NT2/D1 (cell line): Measurements from ENCODE around the gene GHITM.

Source experiments
- DNase-seq: peaks from one replicate; pipeline ENCODE4 v3.0.0-alpha.2; 2011; ENCODE audit warnings: low read depth, low spot score
- H3K27me3 ChIP-seq: 2 replicates; pipeline ENCODE4 v1.6.0; 2011; ENCODE audit warnings: mild to moderate bottlenecking; ENCODE audit not compliant: insufficient read length, insufficient read depth
- H3K36me3 ChIP-seq: 2 replicates; pipeline ENCODE4 v1.6.1; 2011; ENCODE audit warnings: mild to moderate bottlenecking, low read length, mixed read lengths; ENCODE audit not compliant: insufficient read depth, insufficient read length
- H3K4me1 ChIP-seq: 2 replicates; pipeline ENCODE4 v1.5.1; 2011; ENCODE audit not compliant: insufficient read depth, insufficient read length
- H3K4me3 ChIP-seq: 2 replicates; pipeline ENCODE4 v1.5.1; 2011; ENCODE audit warnings: low read depth; ENCODE audit not compliant: insufficient read length
- H3K9ac ChIP-seq: 2 replicates; pipeline ENCODE4 v1.6.0; 2011; ENCODE audit warnings: low read depth; ENCODE audit not compliant: insufficient read length
- H3K9me3 ChIP-seq: 2 replicates; pipeline ENCODE4 v1.5.1; 2011; ENCODE audit warnings: mild to moderate bottlenecking, low read length; ENCODE audit not compliant: insufficient read depth
- SUZ12 ChIP-seq: IDR thresholded peaks from 2 replicates; pipeline ENCODE4 v1.6.1; 2011; ENCODE audit not compliant: insufficient read length, insufficient read depth; ENCODE audit errors: extremely low read depth
- YY1 ChIP-seq: IDR thresholded peaks from 2 replicates; pipeline ENCODE4 v1.6.1; 2011; ENCODE audit not compliant: insufficient read length, insufficient read depth
- ZNF274 ChIP-seq: IDR thresholded peaks from 2 replicates; pipeline ENCODE4 v1.6.1; 2011; ENCODE audit warnings: mild to moderate bottlenecking, low read depth, low read length

GHITM gene

DNA sequence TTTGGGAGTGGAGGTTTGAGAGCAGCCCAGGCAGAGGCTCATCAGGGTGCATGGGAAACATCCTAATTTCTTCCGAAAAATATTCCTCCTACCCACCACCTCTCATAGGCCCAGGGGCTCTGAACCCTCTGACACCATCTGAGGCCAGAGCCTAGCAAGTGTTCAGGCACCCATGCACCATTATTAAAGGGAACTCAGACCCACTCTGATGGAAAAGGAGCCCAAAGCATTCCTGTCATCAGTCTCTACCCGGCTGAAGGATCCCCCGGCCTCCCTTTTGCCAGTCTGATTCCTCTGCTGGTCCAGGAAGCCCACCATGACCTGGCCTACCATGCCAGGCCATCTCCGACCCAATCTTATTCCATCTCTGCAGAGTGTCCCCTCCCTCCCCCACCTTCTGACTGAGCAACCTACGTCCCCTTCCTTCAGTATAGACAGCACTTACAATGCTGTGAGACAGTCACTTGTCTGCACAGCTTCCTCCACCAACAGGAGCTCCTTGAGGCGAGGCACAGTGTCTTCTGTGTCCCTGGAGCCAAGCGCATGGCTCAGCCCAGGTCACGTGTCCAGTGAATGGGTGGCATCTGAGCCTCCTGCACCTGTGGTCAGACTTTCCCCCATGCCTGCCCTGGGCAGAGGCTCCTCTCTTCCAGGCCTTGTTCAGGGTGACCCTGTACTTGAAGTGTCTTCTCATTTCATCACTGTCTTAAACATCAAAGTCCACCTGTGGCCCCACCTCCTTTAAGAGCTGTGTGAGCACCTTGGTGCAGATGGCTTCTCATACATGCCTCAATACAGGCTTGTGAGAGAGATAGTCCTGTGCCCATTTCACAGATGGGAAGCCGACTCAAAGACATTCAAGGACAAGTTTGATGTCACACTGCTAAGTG is 33.4 kb downstream of the GHITM start:
- no peak overlapping the region for H3K4me3 ChIP-seq
- no peak for TF ChIP-seq ZNF274
- no peak for TF ChIP-seq YY1
- TF ChIP-seq SUZ12: no peak
- H3K9ac ChIP-seq: no peak overlapping the region

DNA sequence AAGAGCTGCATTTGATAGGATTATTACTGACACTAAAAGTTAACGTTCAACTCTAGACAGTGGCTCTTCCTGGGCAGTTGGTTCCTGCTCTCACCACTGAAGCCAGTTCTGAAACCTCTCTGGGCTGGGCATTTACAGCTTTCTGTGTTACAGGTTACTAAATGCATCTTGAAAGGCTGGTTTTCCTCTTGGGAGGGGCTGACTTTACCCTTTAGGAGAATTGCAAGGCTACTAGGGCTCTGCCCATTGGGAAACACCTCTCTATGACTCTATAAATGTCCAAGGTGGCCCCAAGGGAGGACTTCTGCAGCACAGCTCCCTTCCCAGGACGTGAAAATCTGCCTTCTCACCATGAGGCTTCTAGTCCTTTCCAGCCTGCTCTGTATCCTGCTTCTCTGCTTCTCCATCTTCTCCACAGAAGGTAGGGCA is 34.2 kb downstream of the GHITM start, which contains the start of gene GPR15LG:
GPR15LG (plus strand) TSS at position 301 of the 429 bp plus-strand sequence; CDS start at position 352, 51 bp downstream.
- H3K4me3 ChIP-seq: no peak within 1 kb of the TSS
- DNase-seq: no peak

More for the DNA sequence above, 33.4 kb downstream of the GHITM start:
- Histone ChIP-seq H3K27me3 (no peaks in the 10 kb centered on the region), H3K9me3 (no peaks in the 10 kb centered on the region), H3K36me3 (no peaks in the 10 kb centered on the region), H3K4me1 (no peaks in the 10 kb centered on the region)
- no peak for DNase-seq

DNA sequence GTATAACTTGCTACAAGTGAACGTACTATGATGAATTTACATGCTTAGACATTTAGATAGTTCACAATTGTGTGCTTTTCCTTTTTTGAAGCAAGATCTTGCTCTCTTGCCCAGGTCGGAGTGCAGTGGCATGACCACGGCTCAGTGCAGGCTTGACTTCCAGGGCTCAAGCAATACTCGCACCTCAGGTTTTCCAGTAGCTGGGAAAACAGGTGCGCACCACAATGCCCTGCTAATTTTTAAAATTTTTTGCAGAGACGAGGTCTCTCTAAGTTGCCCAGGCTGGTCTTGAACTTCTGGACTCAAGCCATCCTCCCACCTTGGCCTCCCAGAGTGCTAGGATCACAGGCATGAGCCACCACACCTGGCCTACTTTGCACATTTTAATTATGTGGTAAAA is 36.1 kb downstream of the GHITM start:
- no peak for DNase-seq
- no peaks in the 10 kb centered on the region for H3K9me3 ChIP-seq
- H3K4me3 ChIP-seq: no peak overlapping the region
- no peaks in the 10 kb centered on the region for H3K27me3 ChIP-seq
- H3K4me1 ChIP-seq: peaks cover 6% of the 10 kb centered on the region
- TF ChIP-seq SUZ12: no peak
- no peak for TF ChIP-seq ZNF274
- TF ChIP-seq YY1: no peak
- H3K9ac ChIP-seq: no peak overlapping the region
- H3K36me3 ChIP-seq: no peaks in the 10 kb centered on the region

More for the DNA sequence above, 34.2 kb downstream of the GHITM start, which contains the start of gene GPR15LG:
- TF ChIP-seq SUZ12 (no peak), YY1 (no peak), ZNF274 (no peak)
- H3K27me3 ChIP-seq: no peaks in the 10 kb centered on the region
- no peak within 1 kb of the TSS for H3K9ac ChIP-seq
- H3K36me3 ChIP-seq: no peaks in the 10 kb centered on the region
- no peaks in the 10 kb centered on the region for H3K4me1 ChIP-seq
- no peaks in the 10 kb centered on the region for H3K9me3 ChIP-seq

- TF ChIP-seq SUZ12 (no peak), ZNF274 (no peak), YY1 (no peak)
- Histone ChIP-seq H3K9ac (no peak overlapping the region), H3K36me3 (no peaks in the 10 kb centered on the region), H3K4me1 (peaks cover 6% of the 10 kb centered on the region), H3K9me3 (no peaks in the 10 kb centered on the region), H3K27me3 (no peaks in the 10 kb centered on the region), H3K4me3 (no peak overlapping the region)
- no peak for DNase-seq
Observed at GRCh38 chr10:84176351-84176750, 37.0 kb downstream of the GHITM start.

- H3K4me1 ChIP-seq: peaks cover 6% of the 10 kb centered on the region
- TF ChIP-seq ZNF274 (no peak), SUZ12 (no peak), YY1 (no peak)
- DNase-seq: no peak
- no peak overlapping the region for H3K4me3 ChIP-seq
- H3K9me3 ChIP-seq: no peaks in the 10 kb centered on the region; the same call in 1 of the 2 replicates
- H3K27me3 ChIP-seq: no peaks in the 10 kb centered on the region
- H3K9ac ChIP-seq: no peak overlapping the region
- H3K36me3 ChIP-seq: no peaks in the 10 kb centered on the region
Observed at GRCh38 chr10:84176836-84177474, 37.6 kb downstream of the GHITM start.

GRCh38 chr10:84177541-84178141 is 38.3 kb downstream of the GHITM start:
- no peaks in the 10 kb centered on the region for H3K27me3 ChIP-seq

DNA sequence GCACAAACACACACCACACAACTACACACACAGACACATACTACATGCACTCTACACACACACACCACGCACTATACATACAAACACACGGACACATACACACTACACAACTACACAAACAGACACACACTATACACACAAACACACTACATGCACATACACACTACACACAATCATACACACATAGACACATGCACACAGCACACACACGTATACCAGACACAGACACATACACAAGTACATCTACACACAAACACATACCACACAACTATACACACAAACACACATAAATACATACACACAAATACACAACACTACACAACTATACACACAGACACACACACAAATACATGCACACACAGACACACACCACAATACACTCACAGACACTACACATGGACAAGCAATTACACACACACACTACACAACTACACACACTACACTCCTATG is 38.9 kb downstream of the GHITM start:
- Histone ChIP-seq H3K9ac (no peak overlapping the region), H3K4me3 (no peak overlapping the region), H3K9me3 (no peaks in the 10 kb centered on the region; the same call in 1 of the 2 replicates), H3K36me3 (no peaks in the 10 kb centered on the region), H3K4me1 (peaks cover 6% of the 10 kb centered on the region), H3K27me3 (no peaks in the 10 kb centered on the region)
- DNase-seq: no peak
- TF ChIP-seq YY1 (no peak), ZNF274 (no peak), SUZ12 (no peak)

More at GRCh38 chr10:84177541-84178141, 38.3 kb downstream of the GHITM start:
- H3K9ac ChIP-seq: no peak overlapping the region
- H3K4me3 ChIP-seq: no peak overlapping the region
- H3K36me3 ChIP-seq: no peaks in the 10 kb centered on the region
- no peaks in the 10 kb centered on the region; the same call in 1 of the 2 replicates for H3K9me3 ChIP-seq
- peaks cover 6% of the 10 kb centered on the region for H3K4me1 ChIP-seq
- TF ChIP-seq SUZ12 (no peak), YY1 (no peak), ZNF274 (no peak)
- DNase-seq: no peak
